HUES48 (cell line): ENCODE results near the gene PRR35.

Experiments used
- H3K27ac ChIP-seq: one replicate; pipeline ENCODE4 v1.7.0; 2013; ENCODE audit warnings: low read depth, low read length, inconsistent platforms
- H3K27me3 ChIP-seq: 2 replicates; pipeline ENCODE4 v1.6.1; 2013; ENCODE audit warnings: mild to moderate bottlenecking, low read length; ENCODE audit not compliant: control insufficient read depth, insufficient read depth
- H3K36me3 ChIP-seq: 2 replicates; pipeline ENCODE4 v1.6.1; 2013; ENCODE audit warnings: low read length; ENCODE audit not compliant: control insufficient read depth, insufficient read depth
- H3K4me1 ChIP-seq: 2 replicates; pipeline ENCODE4 v1.6.1; 2013; ENCODE audit warnings: mild to moderate bottlenecking, low read length; ENCODE audit not compliant: control insufficient read depth, insufficient read depth
- H3K4me3 ChIP-seq: 2 replicates; pipeline ENCODE4 v1.5.1; 2013; ENCODE audit warnings: mild to moderate bottlenecking, low read depth, low read length
- H3K9ac ChIP-seq: 2 replicates; pipeline ENCODE4 v1.6.1; 2013; ENCODE audit warnings: mild to moderate bottlenecking, low read depth, low read length, moderate library complexity
- H3K9me3 ChIP-seq: 2 replicates; pipeline ENCODE4 v1.6.1; 2013; ENCODE audit warnings: low read length; ENCODE audit not compliant: control insufficient read depth, insufficient read depth

The PRR35 gene

GRCh38 chr16:552171-552570, 8.0 kb upstream of the PRR35 start:
- no peaks in the 10 kb centered on the region for H3K9me3 ChIP-seq
- H3K9ac ChIP-seq = no peak overlapping the region
- no peak overlapping the region for H3K4me3 ChIP-seq
- peaks cover 17% of the 10 kb centered on the region for H3K36me3 ChIP-seq
- H3K27ac ChIP-seq = no peak overlapping the region
- H3K27me3 ChIP-seq = no peaks in the 10 kb centered on the region
- H3K4me1 ChIP-seq = no peaks in the 10 kb centered on the region

GRCh38 chr16:553601-554296, 6.4 kb upstream of the PRR35 start:
- Histone ChIP-seq H3K9ac (no peak overlapping the region), H3K27ac (no peak overlapping the region), H3K27me3 (peaks cover 4% of the 10 kb centered on the region), H3K4me1 (no peaks in the 10 kb centered on the region), H3K9me3 (no peaks in the 10 kb centered on the region), H3K4me3 (no peak overlapping the region), H3K36me3 (peaks cover 14% of the 10 kb centered on the region)

- H3K36me3 ChIP-seq = peaks cover 14% of the 10 kb centered on the region
- H3K27me3 ChIP-seq = peaks cover 10% of the 10 kb centered on the region
- no peaks in the 10 kb centered on the region for H3K9me3 ChIP-seq
- H3K9ac ChIP-seq = no peak overlapping the region
- no peaks in the 10 kb centered on the region for H3K4me1 ChIP-seq
- no peak overlapping the region for H3K4me3 ChIP-seq
- no peak overlapping the region for H3K27ac ChIP-seq
Measured at GRCh38 chr16:554297-554621, 5.9 kb upstream of the PRR35 start.

GRCh38 chr16:554640-555365, 5.4 kb upstream of the PRR35 start:
- no peaks in the 10 kb centered on the region for H3K4me1 ChIP-seq
- H3K36me3 ChIP-seq = peaks cover 14% of the 10 kb centered on the region
- no peaks in the 10 kb centered on the region for H3K9me3 ChIP-seq
- H3K27ac ChIP-seq = no peak overlapping the region
- H3K4me3 ChIP-seq = no peak overlapping the region
- H3K27me3 ChIP-seq = peaks cover 15% of the 10 kb centered on the region
- no peak overlapping the region for H3K9ac ChIP-seq

GRCh38 chr16:555528-556473, 4.4 kb upstream of the PRR35 start:
- Histone ChIP-seq H3K27me3 (peaks cover 23% of the 10 kb centered on the region), H3K4me3 (no peak overlapping the region), H3K9ac (no peak overlapping the region), H3K9me3 (no peaks in the 10 kb centered on the region), H3K27ac (no peak overlapping the region), H3K4me1 (no peaks in the 10 kb centered on the region), H3K36me3 (peaks cover 14% of the 10 kb centered on the region)

GRCh38 chr16:556474-557173, 3.6 kb upstream of the PRR35 start:
- Histone ChIP-seq H3K27ac (no peak overlapping the region), H3K4me3 (no peak overlapping the region), H3K9ac (no peak overlapping the region), H3K27me3 (peaks cover 31% of the 10 kb centered on the region), H3K4me1 (no peaks in the 10 kb centered on the region), H3K36me3 (peaks cover 9% of the 10 kb centered on the region), H3K9me3 (no peaks in the 10 kb centered on the region)

- Histone ChIP-seq H3K36me3 (no peaks in the 10 kb centered on the region), H3K4me1 (no peaks in the 10 kb centered on the region), H3K9ac (no peak overlapping the region), H3K27ac (no peak overlapping the region), H3K4me3 (no peak overlapping the region), H3K9me3 (no peaks in the 10 kb centered on the region), H3K27me3 (peaks cover 42% of the 10 kb centered on the region)
Measured at GRCh38 chr16:557463-558297, 2.5 kb upstream of the PRR35 start.

GRCh38 chr16:558298-559020, 1.7 kb upstream of the PRR35 start:
- no peaks in the 10 kb centered on the region for H3K36me3 ChIP-seq
- H3K27ac ChIP-seq = no peak overlapping the region
- no peaks in the 10 kb centered on the region for H3K4me1 ChIP-seq
- no peak overlapping the region for H3K4me3 ChIP-seq
- no peaks in the 10 kb centered on the region for H3K9me3 ChIP-seq
- no peak overlapping the region for H3K9ac ChIP-seq
- H3K27me3 ChIP-seq = peaks cover 42% of the 10 kb centered on the region

GRCh38 chr16:559021-559380, 1.2 kb upstream of the PRR35 start:
- Histone ChIP-seq H3K9ac (no peak overlapping the region), H3K9me3 (no peaks in the 10 kb centered on the region), H3K36me3 (no peaks in the 10 kb centered on the region), H3K27me3 (peaks cover 42% of the 10 kb centered on the region), H3K4me1 (no peaks in the 10 kb centered on the region), H3K4me3 (no peak overlapping the region), H3K27ac (no peak overlapping the region)
